Epidermal melanocyte (primary cell): ENCODE data around the gene PARVA.

ENCODE experiments used
- DNase-seq: peaks from one replicate; pipeline ENCODE4 v3.0.0; 2011; ENCODE audit warnings: low spot score; ENCODE audit not compliant: insufficient read length

PARVA gene

DNA sequence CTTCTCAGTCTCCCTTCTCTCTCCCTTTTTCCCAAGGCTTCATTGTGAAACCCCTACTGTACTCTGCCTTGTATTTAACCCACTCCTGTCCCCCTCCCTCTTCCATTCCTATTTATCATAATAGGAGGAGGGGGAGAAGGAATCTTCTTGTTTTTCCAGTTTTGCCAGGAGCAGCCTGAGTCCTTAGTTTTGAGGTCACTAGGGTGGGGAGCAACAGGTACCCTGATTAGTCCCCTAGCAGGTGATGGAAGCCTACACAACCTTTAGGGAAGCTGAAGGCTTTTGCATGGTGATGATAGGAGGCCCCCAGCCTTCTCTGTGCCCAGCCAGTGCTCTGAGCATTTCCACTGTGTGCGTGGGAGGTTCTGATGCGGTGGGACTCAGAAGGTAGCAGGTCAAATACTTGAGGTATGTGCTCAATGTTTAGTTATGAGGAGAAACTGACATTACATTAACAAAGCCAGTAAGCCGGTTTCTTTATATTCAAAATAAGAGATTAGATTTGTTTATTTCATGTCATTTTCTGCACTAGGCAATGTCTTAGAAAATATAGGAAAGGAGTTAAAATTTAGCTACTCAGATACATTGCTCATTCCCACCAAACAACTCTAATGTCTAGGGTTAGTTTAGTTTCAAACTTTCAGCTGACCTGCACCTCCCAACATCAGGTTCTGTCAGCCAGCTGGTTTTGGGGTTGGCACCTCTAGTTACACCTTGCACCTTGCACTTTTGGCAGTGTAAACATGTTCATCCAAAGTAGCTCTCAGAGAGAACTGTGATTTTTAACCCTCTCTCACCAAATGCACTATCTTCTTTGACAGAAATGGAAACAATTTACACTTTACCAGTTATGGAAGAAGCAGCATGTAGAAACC, 26.0 kb downstream of the PARVA start:
- no peak for DNase-seq

DNA sequence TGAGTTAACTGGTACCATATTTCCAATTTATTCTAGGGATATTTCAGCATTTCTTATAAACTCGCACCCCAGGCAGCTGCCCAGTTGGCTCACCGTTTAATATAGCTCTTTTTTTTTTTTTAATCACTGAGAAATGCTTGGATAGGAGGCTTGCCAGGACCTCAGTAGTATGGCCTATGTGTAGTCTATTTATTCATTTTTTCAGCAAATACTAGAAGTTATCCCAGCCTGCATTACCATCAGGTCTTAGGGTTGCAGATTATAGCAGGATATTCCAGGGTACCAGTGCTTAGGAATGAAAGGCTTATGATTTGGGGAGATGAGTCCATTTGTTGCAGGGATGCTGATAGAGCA, 26.6 kb downstream of the PARVA start:
- DNase-seq = no peak

DNA sequence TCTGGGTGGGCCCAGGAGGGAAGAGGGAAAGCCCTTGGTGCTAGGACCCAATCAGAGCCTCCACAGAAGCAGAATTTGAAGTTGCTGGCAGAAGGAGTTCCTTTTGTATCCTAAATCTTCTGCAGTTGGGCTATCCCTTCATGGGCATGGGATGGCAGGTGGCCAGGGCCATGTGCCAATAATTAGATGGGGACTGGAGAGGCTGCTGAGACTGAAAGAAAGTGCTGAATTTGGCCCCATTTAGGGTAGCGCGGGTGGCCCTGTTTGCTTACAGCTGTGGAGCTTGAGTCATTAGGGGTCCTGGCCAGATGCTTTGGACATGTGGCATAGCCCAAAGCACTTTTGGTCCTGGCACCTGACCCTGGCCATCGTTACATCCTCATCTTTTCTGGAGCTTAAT, 27.1 kb downstream of the PARVA start:
- no peak for DNase-seq

DNA sequence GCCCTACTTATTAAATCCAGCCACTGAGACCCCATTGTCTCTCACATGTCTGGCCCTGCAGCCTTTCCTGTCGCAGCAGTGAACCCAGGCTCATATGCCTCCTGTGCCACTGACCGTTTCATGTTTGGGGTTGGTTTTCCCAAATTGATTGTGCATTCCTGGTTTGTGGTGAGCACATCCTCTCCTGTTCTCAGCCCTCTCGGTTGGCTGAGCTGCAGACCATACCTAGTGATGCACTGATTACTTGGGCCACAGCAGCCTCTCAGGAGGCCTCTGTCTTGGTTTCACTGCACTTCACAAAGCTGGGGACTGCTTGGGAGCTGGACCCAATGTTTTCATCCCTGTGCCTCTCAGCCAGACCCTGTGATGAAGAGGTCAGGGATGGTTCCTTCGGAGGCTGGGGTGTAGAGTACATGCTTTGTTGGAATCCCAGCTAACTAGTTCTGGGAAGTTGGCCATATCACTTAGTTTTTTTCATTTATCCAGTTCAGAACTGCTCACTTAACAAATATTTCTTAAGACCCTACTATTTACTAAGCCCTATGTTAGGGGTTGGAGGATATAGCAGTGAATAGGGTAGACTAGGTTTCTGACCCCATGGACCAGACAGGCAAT, 30.9 kb downstream of the PARVA start:
- no peak for DNase-seq

DNA sequence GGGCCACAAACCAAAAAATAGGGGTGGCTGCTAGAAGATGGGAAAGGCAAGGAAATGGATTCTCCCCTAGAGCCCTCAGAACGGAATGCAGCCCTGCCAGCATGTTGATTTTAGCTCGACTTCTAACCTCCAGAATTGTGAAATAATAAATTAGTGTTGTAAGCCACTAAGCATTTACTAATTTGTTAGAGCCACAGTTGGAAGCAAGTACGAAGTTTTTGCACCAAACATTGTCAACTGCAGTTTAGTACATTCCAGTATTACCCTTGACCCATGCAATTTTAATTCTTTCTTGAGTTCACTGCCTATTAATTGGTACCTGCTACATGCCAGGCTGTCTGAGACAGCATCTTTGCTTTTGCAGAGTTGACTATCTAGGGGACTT, 32.2 kb downstream of the PARVA start:
- no peak for DNase-seq

DNA sequence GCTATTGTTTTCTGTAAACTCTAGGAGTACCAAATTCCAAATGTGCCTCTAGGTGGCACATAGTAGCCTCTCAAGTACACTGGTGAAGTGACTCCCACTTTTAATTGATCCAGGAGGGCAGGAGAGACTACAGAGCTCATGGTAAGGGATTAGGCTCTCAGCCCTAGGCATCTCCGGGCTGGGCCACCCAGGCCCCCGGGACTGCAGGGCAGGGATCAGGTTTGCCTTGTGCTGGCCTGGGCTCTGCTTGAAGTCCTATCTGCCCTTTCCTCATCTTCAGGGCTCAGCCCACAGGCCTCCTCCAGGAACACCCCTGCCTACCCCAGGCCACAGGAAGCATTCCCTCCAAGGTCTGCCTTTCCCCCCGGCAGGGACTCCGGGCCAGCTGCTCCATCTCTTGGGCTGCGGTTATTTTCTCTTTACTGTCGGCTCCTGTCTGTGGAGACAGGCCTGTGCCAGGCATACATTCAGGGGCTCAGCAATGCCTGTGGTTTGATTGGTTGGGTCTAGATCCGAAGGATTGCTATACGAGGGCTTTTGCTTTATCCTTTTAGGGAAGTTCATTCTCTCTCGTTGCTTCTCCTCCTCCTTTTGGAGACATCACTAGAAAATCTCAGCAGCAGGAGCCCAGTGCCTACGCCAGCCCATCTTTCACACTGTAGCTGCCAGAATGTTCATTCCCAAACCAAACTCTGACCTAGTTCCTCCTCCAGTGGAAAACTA, 32.8 kb downstream of the PARVA start:
- DNase-seq = no peak

DNA sequence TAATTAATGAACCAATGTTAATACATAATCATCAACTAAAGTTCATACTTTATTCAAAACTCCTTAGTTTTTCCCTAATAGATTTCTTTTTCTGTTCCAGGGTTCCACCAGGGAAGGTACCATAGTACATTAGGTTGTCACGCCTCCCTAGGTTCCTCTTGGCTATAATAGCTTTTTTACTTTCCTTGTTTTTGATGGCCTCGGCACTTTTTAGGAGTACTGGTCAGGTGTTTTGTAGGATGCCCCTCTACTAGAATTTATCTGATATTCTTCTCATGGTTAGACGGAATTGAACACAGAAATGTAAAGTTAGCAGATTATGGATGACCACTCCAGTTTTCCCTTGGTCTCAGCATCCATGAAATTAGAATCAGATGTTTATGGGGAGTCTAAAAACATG, 34.0 kb downstream of the PARVA start:
- DNase-seq = no peak

DNA sequence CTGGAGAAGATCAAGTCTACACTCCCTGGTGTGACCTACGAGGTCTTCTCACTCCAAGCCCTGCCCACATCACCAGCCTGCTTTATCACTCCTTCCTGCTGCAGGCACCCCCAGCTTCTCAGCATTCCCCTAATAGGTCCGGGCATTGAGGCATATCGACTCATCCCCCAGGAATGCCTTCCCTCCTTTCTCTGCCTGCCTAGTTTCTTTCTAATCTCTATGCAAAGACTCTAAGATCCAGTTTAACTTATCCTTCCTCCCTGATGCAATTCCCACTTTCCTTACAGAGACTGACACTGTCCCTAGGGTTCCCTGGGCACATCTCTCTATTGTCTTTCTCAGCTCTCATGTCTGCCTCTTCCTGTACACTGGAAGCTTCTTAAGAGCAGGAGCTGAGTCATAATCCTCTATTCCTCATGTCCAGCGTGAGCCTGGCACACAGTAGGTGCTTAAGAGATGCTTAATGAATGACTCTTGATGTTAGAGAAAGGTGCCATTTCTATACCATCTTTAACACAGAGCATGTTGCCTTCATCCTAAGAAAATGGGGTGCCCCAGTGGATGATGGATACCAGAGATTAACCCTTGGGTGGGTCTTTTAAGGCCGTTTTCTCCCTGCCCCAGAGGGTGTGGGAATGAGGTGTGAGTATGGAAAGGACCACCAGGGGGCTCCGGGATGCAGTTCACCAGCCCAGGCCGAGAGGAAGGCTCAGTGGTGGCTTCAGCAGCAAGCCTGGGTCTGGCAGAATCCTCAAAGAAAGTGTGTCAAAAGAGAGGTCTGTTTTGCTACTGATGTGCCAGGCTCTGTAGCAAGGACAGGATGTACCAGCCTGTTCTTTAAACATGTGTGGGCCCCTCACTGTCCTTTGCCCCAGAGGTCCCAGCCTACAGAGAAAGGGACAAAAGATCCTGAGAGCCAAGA, 34.7 kb downstream of the PARVA start:
- peak; percentile 58 for DNase-seq

DNA sequence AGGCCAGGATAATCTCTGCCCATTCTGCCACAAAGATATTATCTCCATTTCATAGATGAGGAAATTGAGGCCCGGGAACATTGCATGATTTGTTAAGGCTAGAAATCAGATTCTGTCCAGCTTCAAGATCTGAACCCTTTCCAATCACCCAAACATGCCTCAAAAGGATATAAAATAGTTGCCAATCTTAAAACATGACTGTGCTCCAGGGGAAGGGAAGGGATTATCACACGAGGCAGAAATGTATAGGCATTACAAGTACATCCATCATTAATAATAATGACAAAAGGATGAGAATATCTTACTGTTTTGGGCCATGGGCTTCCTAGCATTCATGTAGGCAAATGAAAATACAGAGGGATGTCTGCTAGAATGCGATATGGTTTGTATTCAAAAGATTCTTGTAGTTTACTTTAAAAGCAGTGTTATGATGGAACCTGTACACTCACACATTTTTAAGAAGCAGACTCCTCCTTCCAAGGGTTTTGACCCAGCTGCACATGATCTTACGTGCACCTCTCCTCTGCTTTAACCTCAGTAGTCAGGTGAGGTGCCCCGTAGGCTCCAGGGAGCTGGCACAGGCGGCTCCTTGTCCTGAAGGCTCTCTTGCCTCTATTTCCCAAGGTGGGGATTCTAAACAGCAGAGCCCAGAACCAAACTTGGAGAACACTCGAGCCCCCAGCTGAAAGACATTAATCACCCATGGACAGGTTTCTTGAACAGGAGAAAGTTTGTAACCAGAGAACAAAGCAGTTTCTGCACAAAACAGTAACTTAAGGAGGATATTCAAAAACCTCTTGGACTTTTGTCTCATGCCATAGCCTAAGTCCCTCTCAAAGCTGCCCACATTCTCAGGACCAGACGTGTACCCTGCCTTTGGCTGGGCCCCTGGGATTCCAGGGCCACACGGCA, 36.0 kb downstream of the PARVA start:
- DNase-seq = no peak

DNA sequence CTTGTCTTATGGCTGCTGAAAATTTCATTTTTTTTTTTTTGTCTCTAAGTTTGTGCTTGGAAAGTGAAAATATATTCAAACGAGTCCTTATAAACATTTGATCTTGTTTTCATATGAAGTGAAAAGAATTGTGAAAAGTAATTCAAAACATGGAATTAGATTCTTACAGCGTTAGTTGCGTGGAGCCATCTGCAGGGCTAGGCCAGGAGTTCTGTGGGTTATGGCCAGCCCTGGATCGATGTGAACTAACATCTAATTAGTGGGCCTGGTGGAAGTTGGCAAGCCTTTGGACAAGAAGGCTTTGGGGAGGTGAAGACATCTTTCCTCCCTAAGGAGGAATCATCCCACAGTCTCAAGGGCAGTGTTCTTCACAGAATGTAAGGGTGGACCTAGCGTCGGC, 37.2 kb downstream of the PARVA start:
- no peak for DNase-seq

DNA sequence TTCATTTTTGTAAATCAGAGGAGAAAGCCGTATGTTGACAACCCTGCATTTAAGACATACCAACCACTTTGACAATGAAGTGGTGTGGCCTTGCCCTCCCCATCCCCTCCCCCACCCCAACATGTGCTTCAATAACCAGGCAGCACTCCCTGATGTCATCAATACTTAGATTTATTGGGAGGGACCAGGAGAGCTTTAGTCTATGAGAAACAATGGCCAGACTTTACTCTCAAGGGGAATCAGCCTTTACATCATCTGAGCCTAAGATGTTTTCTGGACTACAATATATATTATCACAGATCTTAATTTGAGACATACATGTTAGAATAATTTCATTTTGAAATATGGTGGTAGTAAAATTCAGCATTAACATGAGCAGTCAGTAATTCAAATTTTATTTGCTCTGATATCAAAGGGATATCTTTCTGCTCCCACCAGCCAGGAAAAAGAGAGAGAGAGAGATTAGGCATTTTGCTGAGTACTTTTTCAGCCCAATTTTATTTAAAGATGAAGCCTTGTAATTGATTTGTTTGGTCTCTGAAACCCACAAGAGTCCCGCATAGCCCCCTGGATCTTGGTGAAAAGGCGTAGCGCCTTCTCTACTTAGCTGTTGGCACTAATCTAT, 38.1 kb downstream of the PARVA start:
- DNase-seq = no peak

DNA sequence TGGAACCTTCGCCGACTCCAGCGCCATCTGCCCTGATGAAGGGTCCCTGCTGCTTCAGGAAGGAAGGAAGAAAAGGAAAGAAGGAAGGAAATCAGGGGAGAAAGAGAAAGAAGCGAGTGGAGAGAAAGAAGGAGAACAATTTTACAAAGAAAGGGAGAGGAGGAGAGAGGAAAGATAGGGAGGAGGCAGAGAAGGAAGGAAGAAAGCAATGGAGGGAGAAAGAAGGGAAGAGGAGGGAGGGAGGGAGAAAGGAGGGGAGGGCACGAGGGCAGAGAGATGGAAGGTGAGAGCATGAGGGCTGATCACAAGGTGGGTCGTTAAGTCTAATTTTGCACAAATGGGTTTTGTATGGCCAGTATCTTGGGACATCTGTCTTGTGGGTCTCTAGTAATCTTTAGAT, 39.2 kb downstream of the PARVA start:
- no peak for DNase-seq

DNA sequence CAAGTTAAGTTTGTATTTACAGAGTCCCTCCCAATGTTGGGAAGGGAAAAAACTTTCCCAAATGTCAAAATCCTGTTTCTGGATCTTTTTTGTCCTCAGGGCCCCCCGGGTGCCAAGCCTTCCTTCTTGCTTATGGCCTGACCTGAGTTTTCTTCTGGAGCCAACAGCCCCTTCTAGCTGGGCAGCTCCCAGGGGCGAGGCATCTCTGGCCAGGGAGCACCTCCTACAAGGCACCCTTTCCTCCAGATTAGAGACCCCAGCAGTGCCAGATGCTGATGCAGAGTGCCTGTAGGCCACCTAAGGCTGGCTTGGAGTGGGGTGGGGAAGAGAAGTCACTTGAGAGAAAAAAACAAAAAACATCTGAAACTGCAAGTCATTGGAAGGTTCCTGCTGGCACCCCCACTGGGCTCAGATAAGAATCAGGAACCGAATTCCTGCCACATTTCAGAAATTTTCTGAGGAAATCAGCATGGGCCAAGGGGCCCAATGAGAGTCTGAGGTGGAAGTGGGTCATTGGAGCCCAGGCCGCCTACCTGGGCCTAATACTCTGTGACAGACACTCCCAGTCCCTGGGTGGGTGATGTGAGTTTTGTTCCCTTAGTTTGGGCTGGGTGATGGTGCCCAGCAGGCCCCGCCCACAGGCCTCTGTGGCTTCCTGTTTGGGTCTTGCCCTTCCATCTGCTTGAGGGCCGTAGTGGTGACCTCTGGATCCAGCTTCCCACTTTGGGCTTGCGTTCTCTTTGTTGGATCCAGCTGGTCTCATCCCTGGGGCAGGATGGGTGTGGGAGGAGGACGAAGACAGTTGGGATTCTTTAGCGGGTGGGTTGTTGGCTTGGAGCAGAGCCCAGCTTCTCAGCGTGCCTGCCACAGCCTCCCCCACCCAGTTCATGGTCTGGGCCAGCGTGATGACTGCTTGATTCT, 40.6 kb downstream of the PARVA start:
- peak; percentile 43 for DNase-seq

DNA sequence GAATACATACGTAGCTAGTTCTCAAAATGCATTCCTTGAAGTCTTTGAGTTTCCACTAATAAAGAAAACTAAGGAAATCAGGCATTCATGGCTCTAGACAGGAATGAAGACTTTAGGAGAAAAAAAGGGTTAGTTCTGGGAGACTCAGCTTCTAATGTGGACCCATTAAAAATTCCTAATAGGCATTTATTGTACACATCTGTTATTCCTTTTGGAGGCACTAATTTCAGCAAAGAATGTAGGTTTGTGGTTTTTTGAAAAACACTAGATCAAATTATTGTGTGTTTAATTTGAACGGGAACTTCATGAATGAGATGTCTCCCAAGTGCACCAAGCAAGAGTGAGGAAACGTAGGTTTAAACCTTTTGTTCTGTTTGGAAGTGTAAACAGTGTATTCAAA, 42.7 kb downstream of the PARVA start:
- no peak for DNase-seq

DNA sequence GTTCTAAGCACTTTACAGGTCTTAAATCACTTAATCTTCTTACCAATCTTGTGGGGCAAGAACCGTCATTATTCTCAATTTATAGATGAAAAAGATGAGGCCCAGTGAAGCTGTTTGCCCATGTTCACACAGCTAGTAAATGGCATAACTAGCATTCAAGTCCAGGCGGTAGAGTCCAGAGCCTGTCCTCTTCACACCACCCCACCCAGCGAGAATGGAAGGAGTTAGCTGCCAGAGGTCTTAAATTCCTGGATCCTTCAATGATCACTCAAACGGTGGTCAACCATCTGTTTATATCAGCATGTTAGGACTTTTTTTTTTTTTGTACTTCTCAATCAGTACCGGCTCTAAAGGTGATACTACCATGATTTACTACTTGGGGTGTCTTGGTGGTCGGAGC, 43.3 kb downstream of the PARVA start:
- DNase-seq = no peak

DNA sequence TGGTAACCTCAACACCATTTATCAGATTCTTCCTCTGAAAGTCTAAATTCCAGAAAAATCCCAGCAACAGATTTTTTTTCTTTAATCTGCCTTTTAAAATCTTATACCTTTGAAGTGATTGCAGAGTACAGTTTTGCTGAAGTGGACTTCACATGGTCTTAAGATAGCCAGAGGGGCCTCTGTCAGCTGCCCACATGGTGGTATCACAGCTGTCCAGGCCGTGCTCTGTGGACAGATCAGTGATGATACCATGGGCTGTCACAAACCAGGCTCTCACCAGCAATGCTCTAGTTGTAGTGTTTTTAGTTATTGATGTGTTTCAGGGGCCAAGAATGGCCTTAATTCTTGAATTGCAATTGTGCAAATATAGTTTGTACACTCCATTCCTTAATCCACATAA, 44.0 kb downstream of the PARVA start:
- no peak for DNase-seq

DNA sequence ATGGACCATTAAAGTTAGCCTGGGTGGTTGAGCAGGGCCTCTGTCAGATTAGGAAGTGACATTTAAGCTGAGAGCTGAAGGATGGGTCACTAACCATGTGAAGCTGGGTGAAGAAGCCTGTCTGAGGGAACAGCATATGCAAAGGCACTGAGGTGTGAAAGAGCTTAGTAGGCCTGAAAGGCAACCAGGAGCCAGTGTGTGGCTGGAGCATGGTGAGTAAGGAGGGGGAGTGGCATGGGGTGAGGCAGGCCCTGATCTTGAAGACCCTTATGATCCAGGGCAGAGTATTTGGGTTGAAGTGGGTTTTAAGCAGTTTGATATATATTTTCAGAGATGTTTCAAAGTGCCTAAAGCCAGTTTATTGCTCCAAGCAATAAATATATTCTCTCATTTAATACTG, 48.8 kb downstream of the PARVA start:
- DNase-seq = no peak

DNA sequence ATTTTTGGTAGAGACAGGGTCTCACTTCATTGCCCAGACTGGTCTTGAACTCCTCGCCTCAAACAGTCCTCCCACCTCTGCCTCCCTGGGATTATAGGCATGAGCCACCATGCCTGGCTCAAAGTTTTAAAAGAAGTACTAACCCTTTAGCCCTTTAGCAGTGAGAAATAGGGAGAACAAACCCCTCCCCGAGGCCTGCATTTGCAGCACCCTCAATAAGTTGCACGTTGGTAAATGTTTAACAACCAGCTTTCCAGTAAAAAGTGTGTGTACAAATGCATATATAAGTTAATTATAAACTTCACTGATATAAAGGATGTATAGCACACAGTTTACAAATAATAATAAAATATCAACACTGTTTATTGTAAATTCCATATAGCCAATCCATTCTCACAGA, 51.8 kb downstream of the PARVA start:
- no peak for DNase-seq

DNA sequence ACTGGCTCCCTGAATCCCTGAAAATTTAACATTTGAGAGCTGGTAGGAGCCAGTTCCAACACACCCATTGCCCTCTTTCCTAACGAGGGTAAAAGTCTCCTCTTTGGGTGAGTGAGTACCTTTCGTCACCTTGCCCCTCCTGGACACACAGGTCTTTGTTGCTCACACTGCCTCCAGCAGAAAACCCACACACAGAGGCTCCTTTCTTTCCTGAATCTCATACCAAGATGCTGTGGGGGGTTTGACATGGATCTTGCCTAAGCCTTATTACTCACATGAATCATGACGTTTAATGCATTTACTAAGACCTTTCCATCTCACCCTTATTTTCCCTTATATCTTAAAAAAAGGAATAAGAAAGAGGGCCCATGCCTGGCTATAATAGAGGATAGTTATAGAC, 53.0 kb downstream of the PARVA start:
- no peak for DNase-seq
